HG02571 (cell line): Measurements from ENCODE around the gene CSNK2B.

Experiments
- ATAC-seq: cut with Tn5 transposase; IDR thresholded peaks from one replicate; pipeline ENCODE4 v1.9.1; 2021; ENCODE audit warnings: mild to moderate bottlenecking, moderate library complexity; ENCODE audit not compliant: unreplicated experiment

The CSNK2B gene

DNA sequence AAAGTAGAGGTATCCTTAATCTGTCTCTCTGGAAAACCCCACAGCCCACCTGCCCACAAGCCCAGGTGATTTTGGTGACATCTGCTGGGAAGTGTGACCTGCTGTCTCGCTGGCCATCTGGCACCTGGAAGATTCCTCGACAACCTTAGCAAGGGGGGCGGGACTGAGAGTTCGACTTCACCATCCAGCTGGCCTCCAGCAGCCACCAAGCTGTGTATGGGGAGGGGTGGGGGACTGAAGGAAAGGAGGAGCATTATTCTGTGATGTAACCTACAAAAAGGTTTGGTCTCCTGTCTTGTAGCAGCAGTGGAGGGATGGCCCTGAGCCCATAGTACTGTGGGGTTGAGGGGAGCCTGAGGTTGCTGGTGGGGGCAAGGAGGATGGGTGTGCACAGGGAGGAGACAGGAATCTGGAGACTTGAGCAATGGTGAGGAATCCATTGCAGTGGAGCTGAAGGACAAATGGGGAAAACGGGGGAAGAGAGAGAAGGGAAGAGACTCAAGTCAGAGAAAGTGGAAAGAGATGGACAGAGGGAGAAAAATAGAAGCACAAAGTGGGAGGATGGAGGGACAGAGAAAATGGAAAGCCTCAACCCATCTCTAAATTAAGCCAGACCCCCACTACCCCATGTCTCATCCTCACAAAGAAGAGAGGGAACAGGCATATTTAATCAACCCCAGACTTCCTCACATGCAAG, 44.8 kb downstream of the CSNK2B start:
- no peak for ATAC-seq

DNA sequence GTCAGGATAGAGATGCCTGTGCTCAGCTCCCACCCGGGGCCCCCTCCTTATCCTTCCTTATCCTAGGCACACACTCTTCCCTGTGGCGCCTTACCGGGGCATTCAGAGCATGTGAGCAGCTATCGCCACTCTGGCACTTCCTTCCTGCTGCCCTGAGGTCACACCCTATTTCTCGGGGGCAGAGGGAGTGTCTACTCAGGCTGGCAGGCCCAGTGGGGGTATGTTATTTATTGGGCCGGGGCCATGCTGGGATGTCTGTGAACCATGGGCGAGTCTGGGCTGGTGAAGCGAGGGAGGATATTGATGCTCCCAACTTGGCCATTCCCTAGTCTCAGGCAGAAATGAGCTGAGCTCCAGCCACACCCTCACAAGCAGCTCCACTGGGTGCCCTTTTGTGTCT, 45.4 kb downstream of the CSNK2B start:
- ATAC-seq = no peak

DNA sequence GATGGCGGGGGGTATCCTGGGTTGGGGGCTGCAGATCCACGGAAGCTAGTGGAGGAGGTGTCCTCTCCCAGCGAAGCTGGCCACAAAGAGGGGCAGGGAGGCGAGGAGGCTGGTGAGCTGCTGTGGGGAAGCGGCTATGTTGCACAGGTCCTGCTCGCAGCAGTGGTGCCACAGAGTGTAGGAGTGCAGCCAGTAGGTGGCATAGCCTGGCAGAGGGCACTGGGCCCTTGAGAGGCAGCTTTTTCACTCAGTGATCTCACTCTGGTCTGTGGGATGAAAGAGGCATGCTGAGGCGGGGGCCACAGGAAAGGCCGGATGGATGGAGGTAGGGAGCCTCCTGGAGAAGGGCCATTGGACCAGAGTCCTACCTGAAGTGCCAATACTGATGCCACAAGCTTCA, 46.4 kb downstream of the CSNK2B start:
- ATAC-seq = no peak

GRCh38 chr6:31713465-31713864, 47.6 kb downstream of the CSNK2B start:
- ATAC-seq = no peak

DNA sequence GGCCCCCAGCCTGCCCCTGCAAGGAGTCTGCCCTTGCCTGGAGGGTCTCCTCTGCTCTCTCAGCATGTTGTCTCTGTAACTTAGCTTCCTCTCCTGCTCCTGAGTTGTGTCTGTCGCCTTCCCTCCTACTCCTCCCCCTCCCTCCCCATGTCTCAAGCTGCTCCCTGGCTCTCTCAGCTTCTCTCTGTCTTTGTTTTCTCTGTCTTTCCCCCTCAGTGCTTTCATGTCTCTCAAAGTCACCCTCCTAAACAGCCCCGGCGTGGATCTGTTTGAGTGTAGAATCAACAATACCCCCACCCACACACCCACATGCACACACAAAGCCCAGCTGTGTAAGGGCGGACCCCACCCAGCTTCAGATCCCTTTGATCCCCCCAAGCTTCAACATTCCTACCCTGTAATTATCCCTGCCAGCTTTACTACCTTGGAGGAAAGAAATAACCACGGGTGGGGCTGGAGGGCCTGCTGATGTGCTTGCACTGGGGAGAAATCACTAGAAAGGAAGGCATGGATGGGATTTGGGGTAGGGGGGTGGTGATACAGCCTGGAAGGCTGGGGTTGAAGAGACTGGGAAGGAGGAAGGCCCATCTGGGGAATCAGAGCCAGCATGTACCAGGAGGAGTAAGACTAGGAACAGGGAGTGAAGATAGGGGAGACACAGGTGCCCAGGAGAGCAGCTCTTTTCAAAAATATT, 48.3 kb downstream of the CSNK2B start:
- ATAC-seq = no peak

DNA sequence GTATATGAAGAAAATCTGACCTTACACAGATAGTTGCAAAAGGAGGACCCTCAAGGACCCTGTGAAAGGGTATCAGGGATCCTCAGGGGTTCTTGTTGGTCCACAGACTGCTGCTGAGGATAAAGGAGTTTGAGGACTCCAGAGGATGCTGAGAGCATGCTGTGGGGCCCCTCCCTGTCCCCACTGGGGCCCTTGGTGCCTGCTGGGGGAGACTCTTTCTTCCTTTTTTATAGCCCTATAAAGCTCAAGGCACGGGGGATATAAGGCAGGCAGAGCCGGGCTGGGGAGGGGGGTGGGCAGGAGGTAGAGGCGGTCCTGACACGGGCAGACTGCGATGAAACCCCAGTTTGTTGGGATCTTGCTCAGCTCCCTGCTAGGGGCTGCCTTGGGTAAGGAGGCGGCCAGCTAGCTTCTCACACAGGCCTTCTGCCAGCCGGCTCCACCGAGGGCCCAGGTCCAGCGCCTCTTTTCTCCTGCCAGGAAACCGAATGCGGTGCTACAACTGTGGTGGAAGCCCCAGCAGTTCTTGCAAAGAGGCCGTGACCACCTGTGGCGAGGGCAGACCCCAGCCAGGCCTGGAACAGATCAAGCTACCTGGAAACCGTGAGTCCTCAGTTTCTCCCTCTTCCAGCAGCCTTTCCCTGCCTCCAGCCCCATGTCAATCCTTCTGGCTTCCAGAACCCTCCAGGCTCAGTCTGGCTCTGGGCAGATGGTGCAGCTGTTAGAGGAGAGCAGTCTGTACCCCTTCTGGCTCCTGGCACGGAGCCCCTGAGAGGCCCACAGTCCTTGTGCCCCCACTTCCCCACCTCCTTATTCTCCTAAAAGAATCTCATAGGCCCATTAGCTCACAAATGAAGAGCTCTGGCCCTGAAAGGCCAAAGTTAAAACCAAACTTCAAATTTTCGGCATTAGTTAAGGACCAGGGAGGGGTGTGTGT, 49.4 kb downstream of the CSNK2B start, which contains the start of gene LY6G6D:
LY6G6D (plus strand) TSS at position 327 of the 937 bp plus-strand sequence; CDS start at position 335, 8 bp downstream.
- ATAC-seq = no peak

DNA sequence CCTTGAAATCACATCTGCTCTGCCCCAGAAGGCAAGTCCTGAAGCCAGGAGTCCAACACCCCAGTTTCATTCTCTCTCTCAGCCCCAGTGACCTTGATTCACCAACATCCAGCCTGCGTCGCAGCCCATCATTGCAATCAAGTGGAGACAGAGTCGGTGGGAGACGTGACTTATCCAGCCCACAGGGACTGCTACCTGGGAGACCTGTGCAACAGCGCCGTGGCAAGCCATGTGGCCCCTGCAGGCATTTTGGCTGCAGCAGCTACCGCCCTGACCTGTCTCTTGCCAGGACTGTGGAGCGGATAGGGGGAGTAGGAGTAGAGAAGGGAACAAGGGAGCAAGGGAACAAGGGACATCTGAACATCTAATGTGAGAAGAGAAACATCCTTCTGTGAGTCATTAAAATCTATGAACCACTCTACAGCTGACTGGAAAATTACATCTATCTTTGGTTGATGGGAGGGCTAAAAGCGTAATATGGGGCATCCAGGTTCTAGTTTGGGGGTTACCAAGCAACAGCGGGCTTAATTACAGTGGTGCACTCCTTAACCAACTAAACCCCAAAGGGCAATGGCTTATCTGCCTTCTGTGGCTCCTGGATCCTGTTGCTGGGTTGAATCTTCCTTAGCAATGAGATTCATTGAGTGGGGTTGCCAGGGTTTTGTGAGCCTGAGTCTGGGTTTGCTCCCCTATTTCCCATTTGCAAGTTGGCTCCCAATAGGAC, 51.8 kb downstream of the CSNK2B start:
- no peak for ATAC-seq

DNA sequence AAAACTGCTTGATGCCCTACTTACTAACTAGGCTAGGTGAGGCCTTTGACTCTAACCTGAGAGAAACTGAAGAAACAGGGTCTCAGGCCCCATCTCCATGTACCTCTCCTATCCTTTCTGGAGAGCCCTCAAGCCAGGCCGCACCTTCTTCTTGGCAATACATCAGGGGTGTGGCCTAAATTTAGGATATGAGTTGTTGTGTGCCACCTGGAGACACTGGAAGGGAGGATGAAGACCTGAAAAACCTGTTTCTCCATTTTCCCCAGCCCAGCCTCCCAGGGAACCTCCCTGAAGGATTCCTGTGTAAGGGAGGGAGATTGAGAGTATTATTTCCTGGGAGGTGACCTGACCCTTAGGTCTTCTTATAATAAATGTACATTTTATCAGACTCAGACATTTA, 52.4 kb downstream of the CSNK2B start:
- ATAC-seq = no peak

- no peak for ATAC-seq
Measured at GRCh38 chr6:31719001-31719400, 53.1 kb downstream of the CSNK2B start.
